GM19193 (cell line): Measurements from ENCODE around the gene PRSS38.

Experiments
- POLR2A ChIP-seq: IDR thresholded peaks from 4 replicates; pipeline ENCODE4 v1.6.1; 2011; ENCODE audit not compliant: insufficient read depth, insufficient read length; ENCODE audit errors: extremely low read depth

Gene PRSS38

DNA sequence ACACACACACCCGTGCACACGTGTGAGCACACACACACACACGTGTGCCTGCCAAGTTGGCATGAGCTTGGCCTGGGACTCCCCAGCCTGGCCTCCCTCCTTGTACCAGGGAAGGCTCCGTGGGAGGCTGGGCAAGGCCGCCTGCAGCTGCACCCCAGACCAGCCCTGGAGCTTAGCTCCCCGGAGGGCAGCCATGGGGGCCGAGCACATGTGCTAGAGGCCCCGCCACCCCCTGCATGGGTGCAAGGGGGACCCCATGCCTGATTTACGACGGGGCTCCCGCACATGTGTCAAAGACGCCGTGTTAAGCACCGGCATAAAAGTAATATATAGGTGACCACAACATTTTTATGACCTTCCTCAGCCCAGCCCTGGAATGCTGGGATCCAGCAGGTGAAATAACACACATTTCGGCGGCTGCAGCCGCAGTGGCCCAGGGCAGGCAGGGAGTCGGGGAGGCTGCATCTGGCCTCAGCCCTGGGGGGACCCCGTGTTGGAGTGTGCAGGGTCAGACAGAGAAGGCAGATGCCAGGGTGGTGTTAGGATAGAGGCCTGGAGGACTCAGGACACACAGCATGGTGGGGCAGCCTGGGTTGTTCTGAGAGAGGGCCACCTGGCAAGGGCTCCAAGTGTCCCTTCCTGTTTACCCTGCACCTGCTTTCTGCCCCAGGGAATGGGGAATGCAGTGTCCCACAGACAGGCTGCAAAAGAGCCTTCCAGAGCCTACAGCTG, 75.9 kb downstream of the PRSS38 start:
- no peak for TF ChIP-seq POLR2A

DNA sequence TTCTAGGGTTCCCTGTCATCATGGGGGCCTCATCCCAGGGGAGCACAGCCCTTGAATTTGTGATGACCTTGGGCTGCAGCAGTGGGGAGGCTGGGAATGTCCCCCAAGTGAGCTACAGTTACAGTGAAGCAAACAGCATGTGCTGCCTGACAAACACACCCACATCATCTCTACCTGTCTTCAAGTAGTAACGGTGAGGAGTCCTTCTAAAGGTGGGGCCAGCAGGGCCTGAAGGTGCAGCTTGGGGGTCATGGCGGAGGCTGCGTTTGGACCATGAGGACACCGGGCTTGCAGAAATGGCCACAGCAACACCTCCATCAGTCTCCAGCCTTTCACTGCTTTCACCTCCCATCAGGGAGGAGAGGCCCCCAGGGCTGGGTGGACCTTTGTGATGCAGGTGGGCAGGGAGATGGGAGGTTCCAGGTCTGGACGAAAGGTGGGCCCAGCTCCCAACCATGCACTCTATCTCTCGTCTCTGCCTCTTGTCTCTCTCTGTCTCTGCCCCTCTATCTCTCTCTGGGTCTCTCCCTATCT, 76.5 kb downstream of the PRSS38 start:
- TF ChIP-seq POLR2A = no peak

DNA sequence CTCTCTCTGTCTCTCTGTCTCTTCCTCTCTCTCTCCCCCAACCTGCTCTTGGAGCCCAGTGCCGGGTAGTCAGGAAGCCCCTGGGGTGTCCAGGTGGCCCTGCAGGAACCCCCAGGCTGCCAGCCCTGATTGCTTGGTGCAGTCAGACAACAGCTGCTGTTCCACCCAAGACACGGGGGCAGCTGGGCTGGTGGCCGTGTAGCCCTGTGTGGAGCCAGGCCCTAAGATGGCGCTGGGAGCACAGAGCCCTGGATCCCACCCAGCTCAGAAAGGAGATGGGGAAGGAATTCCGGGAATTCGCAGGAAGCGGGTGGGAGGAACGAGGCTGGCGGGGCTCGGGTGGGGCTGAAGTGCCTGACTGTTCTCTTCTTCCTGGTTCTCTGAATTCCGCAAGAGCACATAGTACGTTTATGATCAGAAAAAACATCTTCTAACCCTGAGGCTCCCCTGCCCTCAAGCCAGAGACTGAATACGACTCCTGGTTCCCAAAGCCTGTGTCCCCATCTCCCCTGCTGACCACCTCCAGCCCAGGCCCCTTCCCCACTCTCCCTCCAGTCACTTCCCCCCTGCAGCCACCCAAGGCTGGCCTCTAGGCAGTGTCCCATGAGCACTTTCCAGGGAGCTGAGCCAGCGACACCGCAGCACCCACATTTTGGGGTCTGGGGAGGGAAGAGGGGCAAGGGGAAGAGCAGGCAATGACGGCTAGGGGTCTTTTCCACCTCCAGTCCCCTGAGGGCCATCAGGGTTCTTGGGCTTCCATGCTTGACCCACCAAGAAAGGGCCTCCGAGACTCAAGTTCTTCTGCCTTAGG, 77.2 kb downstream of the PRSS38 start:
- no peak for TF ChIP-seq POLR2A

DNA sequence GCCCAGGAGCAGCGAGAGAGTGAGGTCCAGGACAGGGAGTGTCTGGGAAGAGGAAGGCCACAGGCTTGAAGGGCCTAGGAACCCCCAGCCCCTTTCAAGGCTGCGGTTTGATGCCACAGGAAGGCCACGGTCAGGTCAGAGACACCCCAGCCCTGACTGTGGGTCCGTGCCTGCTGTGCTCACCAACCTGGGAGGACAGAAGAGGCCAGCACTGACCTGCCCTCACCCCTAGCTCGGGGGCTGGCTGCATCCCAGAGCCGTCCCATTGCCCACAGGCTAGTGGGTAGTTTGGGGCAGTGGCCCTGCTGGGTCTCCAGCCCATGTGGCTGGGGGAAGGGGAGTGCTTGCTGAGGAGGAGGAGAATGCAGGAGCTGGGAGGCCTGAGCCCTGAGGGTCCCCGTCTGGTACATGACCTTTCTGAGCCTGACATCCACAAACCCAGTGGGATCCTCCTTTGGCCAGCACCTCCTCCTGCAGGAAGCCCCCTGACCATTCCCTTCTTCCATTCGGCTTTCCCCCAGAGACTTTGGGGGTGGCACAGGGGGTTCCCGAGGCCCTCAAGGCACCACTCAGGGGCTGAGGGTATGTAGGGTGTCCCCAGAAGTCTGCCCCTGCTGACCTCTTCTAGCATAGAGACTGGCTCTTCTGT, 77.9 kb downstream of the PRSS38 start:
- no peak for TF ChIP-seq POLR2A

DNA sequence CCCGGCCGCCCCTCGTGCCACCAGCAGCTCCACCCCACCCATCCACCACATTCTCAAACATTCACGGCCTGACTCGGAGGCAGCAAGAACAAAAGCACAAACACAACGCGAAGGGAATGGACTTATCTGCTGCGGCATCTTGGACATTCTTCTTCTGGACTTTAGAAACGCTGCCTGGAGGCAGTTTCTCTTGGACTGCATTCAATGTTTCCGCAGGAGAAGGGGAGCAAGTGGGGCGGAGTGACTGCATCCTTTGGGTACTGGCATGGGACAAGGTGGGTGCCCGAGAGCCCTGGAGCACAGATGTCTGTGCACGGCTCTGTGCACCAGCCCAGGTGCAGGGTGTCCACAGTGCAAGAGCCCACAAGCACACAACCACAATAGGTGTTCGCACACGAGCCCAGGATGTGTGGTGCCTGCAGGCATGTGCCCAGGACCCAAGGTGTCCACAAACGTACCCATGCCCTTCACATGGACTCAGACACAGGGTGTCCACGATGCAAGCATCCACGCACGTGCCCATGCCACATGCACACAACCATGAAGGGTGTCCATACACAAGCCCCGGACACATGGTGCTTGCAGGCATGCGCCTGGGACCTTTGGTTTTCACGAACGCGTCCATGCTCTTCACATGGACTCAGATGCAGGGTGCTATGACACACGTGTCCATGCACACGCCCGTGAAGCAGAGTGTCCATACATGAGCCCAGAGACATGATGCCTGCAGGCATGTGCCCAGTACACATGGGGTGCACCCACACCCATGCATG, 78.7 kb downstream of the PRSS38 start:
- no peak for TF ChIP-seq POLR2A

DNA sequence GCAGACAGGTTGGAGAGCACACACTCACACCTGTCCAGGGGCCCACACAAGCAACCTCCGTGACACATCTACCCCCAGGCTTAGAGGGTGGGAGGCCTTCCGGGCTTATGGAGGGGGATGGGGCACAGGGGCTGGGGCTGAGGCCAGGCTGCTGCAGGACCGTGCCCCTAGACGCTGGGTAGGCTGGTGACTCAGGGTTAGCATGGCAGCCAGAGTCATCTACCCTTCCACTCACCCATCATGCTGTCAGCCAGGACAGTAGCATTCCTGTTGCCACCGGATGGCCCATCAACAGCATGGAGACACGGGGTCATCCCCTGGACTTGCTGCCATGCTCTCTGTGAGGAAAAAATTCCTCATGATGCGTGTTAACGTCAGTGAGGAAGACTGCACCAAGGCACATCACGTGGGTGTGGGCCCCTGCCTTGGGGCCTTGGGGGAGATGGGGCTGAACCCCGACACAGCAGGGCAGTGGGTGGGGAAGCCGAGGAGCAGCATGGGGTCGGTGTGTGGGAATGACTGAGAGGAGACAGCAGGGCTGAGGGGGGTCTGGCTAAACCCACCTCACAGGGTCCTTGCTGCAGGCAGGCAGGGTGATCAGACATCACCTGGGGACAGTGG, 79.5 kb downstream of the PRSS38 start:
- TF ChIP-seq POLR2A = no peak
